ENCODE data around the gene ZNF681.

- TF ChIP-seq TAF1 (IDR thresholded peaks at IDR 0.05; ENCODE audit: borderline replicate concordance, low read depth, low read length) (no peak), POLR2A (IDR thresholded peaks at IDR 0.05; ENCODE audit: low read depth, low read length) (no peak)
Measured at GRCh38 chr19:23804676-23805075, 46.0 kb upstream of the ZNF681 start.
